ENCODE results near the gene NAA60.

- TF ChIP-seq CTCF (conservative IDR thresholded peaks at IDR 0.05 in 1 of 2, IDR thresholded peaks at IDR 0.05 in 1 of 2; ENCODE audit: extremely low read depth in 1 of 2, insufficient read depth in 1 of 2, low read depth in 1 of 2, low read length in 2 of 2), result no peak
- TF ChIP-seq EZH2 (IDR thresholded peaks at IDR 0.05; ENCODE audit: borderline replicate concordance, low read length), result no peak
These were observed 23.7 kb downstream of the NAA60 start for GRCh38 chr16:3467182-3467581.
